Measurements from ENCODE around the gene GTF2H4.
"Not testable (repeated sequence)": the region's sequence is repeated elsewhere in the genome, so short reads cannot be mapped to it uniquely, and the experiment has no call there.

Gene GTF2H4
- long read RNA-seq, donor 1, transcript GTF2H4-201 (14 exons, 1,735 nt): major isoform, 7 of 15 reads
- long read RNA-seq, donor 1, transcript GTF2H4-204 (4 exons, 659 nt): minor isoform, 5 of 15 reads
- long read RNA-seq, donor 1, partial matches to known transcripts: 0 of 15 reads
- long read RNA-seq, donor 1, other reads (novel, unspliced or antisense): 0 of 15 reads
- long read RNA-seq, donor 2, partial matches to known transcripts: 0 of 3 reads
- long read RNA-seq, donor 2, other reads (novel, unspliced or antisense): 0 of 3 reads
- long read RNA-seq, donor 3, partial matches to known transcripts: 0 of 3 reads
- long read RNA-seq, donor 3, other reads (novel, unspliced or antisense): 0 of 3 reads
- long read RNA-seq, donor 4, partial matches to known transcripts: 5 of 14 reads
- long read RNA-seq, donor 4, other reads (novel, unspliced or antisense): 0 of 14 reads
- long read RNA-seq, donor 5, partial matches to known transcripts: 5 of 10 reads
- long read RNA-seq, donor 5, other reads (novel, unspliced or antisense): 0 of 10 reads
- long read RNA-seq, donor 6, partial matches to known transcripts: 0 of 4 reads
- long read RNA-seq, donor 6, other reads (novel, unspliced or antisense): 0 of 4 reads
- long read RNA-seq, donor 7, transcript GTF2H4-201 (14 exons, 1,735 nt): major isoform, 6 of 11 reads
- long read RNA-seq, donor 7, partial matches to known transcripts: 0 of 11 reads
- long read RNA-seq, donor 7, other reads (novel, unspliced or antisense): 0 of 11 reads
- long read RNA-seq, donor 8, partial matches to known transcripts: 0 of 3 reads
- long read RNA-seq, donor 8, other reads (novel, unspliced or antisense): 0 of 3 reads

DNA sequence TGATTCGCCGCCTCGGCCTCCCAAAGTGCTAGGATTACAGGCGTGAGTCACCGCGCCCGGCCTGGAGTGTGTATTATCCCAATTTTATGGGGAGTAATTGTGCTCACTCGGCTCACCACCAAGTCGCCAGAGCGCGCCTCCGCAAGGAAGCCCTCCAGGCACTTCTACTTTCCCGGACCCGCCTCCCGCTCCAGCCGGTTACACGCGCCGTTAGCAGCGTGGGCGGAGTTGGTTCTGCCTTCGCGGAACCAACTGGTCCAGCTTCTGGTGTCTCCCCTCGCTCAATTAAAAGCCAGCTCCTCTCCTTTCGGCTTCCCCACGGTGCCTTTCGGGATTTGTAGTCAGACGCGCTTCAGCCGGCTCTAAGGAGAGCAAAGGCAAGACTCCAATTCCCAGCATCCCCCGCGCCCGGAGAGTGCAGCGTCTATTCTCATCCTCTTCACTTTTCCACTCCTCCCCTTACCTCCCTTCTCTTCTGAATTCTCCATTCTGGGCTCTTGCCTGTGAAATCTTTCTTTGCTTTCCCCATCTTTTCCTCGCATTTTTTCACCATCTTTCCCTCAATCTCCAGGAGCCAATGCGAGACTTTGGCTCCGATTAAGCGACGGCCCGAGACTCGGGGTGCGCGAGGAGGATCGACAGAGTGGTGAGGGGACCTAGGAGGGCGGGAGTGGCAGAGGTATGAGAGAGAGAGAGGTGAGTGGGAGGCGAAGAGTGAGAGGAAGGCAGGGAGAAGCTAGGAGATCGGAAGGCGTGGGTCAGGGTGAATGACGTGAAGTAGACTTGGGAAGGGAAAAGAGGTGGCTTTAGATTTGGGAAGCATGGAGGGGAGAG, at the start of gene GTF2H4:
GTF2H4 (plus strand) TSS at position 450 of the 834 bp plus-strand sequence.
- DNase-seq: peak; percentile 85

DNA sequence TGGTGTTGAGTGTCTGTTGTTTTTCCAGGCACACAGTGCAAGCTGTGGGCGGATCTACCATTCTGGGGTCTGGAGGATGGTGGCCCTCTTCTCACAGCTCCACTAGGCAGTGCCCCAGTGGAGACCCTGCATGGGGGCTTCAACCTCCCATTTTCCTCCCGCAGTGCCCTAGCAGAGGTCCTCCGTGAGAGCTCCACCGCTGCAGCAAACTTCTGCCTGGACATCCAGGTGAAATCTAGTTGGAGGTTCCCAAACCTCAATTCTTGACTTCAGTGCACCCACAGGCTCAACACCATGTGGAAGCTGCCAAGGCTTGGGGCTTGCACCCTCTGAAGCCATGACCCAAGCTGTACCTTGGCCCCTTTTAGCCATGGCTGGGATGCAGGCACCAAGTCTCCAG, 48.3 kb upstream of the GTF2H4 start:
- DNase-seq: not testable (repeated sequence)

DNA sequence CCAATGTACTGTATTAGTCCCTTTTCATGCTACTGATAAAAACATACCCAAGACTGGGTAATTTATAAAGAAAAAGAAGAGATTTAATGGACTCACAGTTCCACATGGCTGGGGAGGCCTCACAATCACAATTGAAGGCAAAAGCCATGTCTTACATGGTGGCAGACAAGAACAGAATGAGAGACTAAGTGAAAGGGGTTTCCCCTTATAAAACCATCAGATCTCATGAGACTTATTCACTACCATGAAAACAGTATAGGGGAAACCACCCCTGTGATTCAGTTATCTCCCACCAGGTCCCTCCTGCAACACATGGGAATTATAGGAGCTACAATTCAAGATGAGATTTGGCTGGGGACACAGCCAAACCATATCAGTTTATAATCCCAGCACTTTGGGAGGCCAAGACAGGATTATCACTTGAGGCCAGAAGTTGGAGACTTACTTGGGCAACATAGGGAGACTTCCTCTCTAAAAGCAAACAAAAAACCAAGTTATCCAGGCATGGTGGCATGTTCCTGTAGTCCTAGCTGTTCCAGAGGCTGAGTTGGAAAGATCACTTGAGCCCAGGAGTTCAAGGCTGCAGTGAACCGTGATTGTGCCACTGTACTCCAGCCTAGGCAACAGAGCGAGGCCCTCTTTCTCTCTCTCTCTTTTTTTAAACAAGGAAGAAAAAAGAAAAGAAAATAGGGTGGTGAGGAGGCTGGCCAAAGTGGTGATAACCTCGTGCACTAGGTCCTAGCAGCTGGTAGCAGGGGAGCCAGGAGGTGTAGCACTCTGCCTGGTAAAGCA, 46.6 kb upstream of the GTF2H4 start:
- DNase-seq: no peak

DNA sequence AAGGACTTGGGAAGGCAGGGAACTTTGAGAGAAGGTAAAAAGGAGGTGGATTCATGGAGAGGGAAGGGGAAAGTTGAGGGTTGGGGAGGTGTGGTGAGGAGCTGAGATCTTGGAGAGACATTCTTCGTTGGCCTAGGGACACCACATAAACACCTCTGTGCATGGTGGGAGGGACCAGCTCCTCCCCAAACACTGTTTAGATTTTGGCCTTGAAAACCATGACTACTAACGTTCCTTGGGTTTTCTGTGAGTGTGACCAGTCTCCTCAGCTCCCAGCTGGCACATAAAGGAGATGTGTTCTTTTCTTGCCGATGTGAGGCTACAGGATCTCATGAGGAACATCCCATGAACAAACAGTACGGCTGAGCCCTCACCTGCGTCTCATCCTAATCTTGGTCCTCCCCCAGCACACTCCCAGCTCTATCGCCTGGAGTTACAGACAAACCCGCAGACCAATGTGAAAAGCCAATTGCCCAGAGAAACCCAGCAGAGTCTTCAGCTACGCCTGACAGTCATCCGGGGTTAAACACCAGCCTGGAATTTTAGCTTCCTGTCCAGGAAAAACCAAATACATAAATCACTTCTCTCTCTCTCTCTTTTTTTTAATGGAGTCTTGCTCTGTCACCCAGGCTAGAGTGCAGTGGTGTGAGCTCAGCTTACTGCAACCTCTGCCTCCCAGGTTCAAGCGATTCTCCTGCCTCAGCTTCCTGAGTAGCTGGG, 45.7 kb upstream of the GTF2H4 start:
- no peak for DNase-seq

DNA sequence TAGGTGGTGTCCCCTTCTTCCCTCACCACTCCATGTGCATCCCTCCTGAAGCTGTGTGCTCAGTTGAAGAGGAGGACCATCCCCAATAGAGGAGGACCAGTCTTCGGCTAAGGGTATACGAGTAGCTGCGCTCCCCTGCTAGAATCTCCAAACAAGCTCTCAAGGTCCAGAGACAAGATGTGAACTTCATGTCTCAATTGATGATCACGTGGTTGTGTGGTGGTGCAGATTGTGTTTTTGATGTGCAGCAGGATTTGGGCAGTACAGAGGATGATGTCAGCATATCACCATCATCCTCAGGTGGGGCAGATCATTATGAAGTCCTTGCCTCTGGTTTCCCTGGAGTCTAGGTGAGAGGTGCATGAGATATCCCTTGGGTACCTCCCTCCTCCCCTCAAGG, 43.7 kb upstream of the GTF2H4 start:
- DNase-seq: no peak

DNA sequence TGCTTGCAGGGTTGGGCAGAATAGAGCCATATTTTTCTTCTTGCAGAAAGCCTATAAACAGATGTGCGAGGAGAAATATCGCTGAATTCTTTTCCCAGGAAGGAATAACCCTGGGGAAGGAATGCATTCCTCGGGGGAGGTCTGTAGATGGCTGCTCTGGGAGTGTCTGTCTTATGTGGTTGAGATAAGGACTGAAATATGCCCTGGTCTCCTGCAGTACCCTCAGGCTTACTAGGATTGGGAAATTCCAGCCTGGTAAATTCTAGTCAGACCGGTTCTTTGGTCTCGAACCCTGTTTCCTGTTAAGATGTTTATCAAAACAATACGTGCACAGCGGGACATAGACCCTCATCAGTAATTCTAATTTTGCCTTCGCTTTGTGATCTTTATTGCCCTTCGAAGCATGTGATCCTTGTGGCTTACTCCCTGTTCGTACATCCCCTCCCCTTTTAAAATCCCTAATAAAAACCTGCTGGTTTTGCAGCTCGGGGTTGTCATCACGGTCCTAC, 38.7 kb upstream of the GTF2H4 start:
- DNase-seq: not testable (repeated sequence)

DNA sequence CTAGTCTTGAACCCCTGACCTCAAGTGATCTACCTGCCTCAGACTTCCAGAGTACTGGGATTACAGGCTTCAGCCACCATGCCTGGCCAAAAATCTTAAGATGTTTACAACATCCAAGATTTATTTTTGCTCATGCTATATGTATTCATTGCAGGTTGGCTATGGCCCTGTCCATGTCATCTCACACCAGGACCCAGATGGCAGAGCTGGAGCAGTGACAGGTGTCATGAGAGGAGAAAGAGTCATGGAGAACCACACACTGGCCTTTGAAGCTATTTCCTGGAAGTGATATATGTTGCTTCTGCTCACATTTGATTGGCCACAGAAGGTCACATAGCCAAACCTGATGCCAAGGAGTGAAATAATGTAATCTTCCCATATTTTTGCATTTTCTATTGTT, 37.5 kb upstream of the GTF2H4 start:
- DNase-seq: no peak

DNA sequence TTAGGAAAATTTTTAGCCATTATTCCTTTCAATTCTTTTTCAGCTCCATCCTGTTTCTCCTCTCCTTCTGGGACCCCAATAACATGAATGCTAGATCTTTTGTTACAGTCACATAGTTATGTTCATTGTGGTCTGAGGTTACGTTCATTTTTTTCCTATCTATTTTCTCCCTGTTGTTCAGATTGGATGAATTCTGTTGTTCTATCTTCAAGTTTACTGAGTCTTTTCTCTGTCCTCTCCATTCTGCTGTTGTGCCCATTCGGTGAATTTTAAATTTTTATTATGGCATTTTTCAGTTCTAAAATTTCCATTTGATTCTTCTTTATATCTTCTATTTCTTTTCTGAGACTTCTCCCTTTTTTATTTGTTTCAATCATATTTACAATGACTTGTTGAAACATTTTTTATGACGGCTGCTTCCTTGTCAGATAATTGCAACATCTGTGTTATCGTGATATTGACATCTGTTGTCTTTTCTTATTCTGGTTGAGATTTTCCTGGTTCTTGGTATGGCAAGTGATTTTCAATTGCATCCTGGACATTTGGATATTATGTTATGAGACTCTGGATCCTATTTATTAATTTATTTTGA, 36.3 kb upstream of the GTF2H4 start:
- DNase-seq: no peak

DNA sequence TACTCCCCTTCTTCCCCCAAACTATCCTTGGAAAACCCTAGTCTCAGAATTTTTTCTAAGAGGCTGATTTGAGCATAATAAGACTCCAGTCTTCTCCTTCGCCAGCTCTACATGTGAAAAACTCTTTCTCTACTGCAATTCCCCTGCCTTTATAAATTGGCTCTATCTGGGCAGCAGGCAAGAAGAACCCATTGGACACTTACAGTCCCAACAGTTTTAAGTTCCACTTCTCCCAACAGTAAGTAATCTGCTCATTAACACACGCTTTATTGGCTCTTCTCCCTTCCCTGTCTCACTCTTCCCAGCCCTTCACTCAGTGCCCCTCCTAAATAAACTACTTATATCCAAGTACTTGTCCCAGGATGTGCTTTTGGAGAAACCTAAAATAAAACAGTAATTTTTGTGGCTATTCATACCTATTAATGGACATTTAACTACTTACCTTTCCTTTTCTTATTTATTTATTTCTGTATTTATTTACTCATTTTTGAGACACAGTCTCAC, 34.8 kb upstream of the GTF2H4 start:
- no peak for DNase-seq

DNA sequence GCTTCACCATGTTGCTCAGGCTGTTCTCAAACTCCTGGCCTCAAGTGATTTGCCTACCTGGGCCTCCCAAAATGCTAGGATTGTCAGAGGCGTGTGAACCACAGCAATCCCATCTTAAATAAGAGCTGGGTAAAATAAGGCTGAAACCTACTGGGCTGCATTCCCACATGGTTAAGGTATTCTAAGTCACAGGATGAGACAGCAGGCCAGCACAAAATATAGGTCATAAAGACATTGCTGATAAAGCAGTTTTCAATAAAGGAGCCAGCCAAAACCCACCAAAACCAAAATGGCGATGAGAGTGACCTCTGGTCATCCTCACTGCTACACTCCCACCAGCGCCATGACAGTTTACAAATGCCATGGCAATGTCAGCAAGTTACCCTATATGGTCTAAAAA, 34.2 kb upstream of the GTF2H4 start:
- not testable (repeated sequence) for DNase-seq

DNA sequence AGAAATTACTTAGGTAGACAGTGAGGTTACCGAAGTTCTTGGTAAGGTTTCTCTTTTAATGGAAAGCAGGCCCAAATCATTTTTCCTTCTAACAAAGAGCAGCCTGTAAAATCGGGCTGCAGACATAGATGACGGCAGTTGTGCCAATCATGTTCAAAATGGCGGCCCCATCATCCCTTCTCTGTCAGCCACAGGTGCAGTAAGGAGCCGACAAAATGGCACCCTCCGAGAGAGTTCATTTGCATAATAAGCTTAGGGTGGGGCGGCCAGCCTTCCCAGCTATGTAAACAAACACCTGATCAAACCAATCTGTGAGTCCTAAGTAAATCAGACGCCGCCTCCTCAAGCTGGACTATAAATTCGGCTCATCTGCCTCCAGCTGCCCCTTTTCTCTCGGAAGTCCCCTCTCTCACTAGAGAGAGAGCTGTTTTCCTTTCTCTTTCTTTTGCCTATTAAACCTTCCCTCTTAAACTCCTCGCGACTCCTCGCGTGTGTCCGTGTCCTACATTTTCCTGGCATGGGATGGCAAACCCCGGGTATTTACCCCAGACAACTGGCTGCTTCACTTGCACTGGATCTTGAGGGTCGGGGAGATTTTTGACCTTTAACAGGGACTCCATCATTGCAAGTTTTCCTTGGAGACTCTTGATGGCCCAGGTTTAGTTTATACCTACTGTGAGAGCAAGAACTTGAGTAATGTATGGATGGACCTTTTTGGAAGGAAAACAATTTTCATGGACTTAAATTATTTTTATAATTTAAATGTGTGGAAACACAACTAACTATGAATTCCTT, 32.6 kb upstream of the GTF2H4 start:
- DNase-seq: no peak

DNA sequence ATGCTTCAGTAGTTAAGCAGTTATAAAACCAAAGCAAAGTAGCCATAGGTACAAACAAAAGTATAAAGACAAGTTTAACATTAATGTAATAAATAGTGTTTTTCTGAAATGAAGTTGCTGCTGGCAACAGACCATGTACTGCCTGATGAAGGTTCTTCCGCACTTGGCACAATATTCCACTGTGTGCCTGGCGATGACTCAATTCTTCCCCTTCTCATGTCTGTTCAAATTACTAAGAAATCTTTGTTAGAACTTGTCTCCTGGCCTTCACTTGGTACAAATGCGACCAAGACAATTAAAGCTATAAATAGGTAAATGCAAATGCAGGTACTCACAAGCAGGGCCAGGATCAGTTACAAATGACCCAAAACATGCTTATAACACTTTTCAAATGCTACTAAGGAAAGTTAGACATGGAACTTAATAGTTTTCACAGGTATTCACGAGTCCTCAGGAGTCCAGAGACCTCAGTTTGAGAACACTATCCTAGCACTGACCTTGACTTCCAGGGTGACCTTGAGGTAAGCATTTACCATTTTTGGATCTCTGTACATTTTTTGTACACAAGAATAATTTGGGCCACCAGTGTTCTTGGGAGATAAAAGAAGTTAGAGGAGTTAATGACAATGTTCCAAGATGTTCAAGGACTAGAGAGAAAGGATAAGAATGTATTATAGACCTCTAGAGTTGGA, 31.8 kb upstream of the GTF2H4 start:
- DNase-seq: no peak

DNA sequence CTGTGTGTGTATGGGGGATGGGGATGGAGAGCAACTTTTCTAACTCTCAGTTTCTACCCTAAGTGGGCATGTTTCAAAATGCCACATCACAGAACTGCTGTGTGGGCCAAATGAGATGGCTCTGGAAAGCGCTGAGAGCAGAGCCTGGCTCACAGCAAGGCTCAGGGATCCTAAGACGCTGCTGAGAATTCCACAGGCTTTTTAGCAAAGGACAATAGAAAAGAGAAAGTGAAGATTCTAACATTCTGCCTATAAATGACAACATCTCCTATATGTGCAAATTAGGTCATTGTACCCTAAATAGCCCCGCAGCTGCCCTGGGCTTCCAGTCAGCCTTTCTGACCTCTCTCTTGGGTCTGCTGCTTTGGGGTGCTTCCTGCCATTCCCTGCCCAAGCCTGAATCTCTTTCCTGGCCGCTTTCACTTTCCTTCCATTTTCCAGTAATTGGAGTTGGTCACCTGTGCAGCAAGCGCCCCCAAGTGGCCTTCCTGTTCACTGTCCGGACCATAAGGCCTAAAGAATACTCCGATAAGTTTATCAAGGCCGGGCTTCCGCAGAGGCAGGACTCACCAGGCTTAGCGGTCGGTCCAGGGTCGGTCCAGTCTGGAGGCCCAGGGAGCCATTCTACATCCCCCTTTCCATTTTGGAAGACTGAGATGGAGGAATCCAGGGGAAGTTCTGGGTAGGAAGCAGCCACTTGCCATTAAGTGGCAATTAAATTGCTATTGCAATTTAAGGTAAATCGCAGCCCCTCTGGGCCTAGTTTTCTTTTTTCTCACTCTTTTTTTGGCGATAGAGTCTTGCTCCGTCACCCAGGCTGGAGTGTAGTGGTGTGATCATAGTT, 30.4 kb upstream of the GTF2H4 start:
- peak; percentile 79 for DNase-seq

DNA sequence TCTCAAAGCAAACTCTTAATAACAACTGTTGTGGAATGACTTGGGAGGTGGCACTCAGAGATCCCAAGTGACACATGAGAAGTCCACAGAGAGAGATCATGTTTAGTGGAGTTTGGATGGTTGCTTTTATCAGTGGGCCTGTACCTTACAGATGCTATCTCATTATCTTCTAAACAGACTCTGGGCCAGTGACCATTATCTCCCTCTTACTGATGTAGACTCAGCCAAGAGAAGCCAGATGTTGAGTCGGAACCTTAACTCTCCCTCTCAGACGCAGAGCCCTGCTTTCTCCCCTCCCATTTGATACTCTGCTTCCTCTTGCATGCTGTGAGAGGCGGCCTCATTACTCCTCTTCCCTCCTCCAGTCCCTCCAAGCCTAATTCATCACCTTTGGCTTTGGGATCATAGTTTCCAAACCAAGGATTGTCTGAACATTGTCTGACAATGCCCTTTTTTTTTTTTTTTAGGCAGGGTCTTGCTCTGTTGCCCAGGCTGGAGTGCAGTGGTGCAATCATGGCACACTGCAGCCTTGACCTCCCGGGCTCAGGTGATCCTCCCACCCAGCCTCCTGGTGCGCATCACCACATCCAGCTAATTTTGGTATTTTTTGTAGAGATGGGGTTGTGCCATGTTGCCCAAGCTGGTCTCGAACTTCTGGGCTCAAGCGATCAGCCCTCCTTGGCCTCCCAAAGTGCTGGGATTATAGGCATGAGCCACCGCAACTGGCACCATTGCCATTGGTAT, 28.2 kb upstream of the GTF2H4 start:
- no peak for DNase-seq

DNA sequence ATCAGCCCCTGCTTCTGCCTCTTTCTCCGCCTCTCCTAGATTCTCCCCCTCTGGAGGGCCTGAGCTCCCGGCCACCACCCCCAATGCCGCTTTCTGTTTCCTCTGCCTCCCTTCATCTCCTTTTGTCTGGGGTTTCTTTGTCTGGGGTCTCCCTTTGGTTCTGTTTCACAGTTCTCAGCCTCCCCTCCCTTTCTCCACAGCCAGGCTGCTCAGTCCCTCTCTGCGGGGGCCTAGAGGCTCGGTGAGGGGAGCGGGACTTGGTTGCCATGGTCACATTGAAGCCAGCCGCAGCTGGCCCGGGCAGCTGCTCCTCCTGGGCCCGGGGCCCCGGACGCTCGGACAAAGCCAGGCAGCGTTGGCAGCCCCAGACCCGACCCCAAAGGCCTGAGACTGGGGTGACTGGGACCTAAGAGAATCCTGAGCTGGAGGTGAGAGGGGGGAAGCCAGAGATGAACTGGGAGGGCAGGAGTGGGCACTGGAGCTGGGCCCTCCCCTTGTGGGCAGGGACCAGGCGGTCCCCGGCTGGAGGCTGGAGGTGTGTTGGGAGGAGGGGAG, 27.2 kb upstream of the GTF2H4 start:
- DNase-seq: peak; percentile 85

DNA sequence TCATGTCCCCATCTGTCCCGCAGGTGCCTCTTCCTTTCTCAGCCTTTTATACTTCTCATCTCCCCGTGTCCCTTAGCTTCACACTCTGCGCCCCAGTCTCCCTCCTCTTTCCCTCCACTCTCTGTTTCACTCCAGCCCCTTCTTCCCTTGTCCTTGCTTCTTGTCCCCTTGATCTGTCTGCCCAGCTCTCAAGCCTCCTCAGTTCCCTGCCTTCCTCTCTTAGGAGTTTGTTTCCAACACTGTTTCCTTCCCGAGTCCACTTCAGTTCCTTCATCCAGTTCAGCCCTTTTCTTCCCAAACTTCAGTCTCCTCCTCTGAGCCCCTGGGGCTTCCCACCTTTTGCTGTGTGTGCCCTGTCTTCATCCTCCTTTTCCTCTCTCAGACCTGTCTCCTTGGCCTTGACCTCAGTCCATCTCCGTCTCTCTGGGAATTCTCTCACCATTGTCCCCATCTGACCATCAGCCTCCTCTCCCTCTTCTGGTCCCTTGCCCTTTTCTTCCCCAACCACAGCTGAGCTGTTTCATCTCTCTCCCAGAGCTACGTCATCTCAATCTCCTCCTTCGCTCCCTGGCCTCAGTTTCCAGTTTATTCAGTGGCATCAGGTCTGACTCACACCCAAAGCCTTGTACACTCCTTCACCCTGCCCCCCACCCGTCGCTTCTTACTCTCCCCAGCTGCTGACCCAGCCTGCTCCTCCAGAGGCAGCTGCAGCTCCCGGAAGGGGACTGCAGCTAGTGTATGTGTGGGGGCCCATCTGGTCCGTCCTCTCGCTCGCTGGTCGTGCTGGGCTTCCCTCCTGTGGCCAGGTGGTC, 26.4 kb upstream of the GTF2H4 start:
- peak; percentile 58 for DNase-seq
